ENCODE measurements around the gene TRIM9. TPM values are rescaled to one million over a fixed set of nuclear protein-coding genes. Genes with fewer than 3 reads are reported as not detected.

TRIM9 gene
- 2.3 TPM for total RNA-seq (ENCODE audit: unreplicated experiment)
- long read RNA-seq, result 0 reads

GRCh38 chr14:51094901-51095853 is at the start of gene TRIM9:
TSS of gene TRIM9 (minus strand) at chr14:51095105. CDS start at chr14:51094939, 166 bp downstream.
- DNase-seq (ENCODE audit: low spot score), result peak; percentile 95
- Mint-ChIP-seq H3K36me3 (ENCODE audit: low read depth, unreplicated experiment) (no peaks in the 10 kb centered on the region), H3K27me3 (ENCODE audit: unreplicated experiment) (peaks cover 18% of the 10 kb centered on the region), H3K4me3 (ENCODE audit: unreplicated experiment) (peak within 1 kb of the TSS; percentile 89), H3K27ac (ENCODE audit: unreplicated experiment) (peak within 1 kb of the TSS; percentile 48), H3K9me3 (ENCODE audit: unreplicated experiment) (no peaks in the 10 kb centered on the region), H3K4me1 (ENCODE audit: unreplicated experiment) (peaks cover 11% of the 10 kb centered on the region)
- no peak for TF ChIP-seq CTCF (IDR thresholded peaks at IDR 0.05; ENCODE audit: unreplicated experiment)

- no peak for DNase-seq (ENCODE audit: low spot score)
- Mint-ChIP-seq H3K36me3 (ENCODE audit: low read depth, unreplicated experiment) (no peaks in the 10 kb centered on the region), H3K27me3 (ENCODE audit: unreplicated experiment) (no peaks in the 10 kb centered on the region), H3K9me3 (ENCODE audit: unreplicated experiment) (no peaks in the 10 kb centered on the region), H3K4me3 (ENCODE audit: unreplicated experiment) (no peak overlapping the region), H3K4me1 (ENCODE audit: unreplicated experiment) (no peaks in the 10 kb centered on the region), H3K27ac (ENCODE audit: unreplicated experiment) (no peak overlapping the region)
- TF ChIP-seq CTCF (IDR thresholded peaks at IDR 0.05; ENCODE audit: unreplicated experiment), result no peak
These were observed 46.0 kb upstream of the TRIM9 start for GRCh38 chr14:51140856-51141255.

- Mint-ChIP-seq H3K27me3 (ENCODE audit: unreplicated experiment) (no peaks in the 10 kb centered on the region), H3K27ac (ENCODE audit: unreplicated experiment) (no peak overlapping the region), H3K4me3 (ENCODE audit: unreplicated experiment) (no peak overlapping the region), H3K9me3 (ENCODE audit: unreplicated experiment) (no peaks in the 10 kb centered on the region), H3K36me3 (ENCODE audit: low read depth, unreplicated experiment) (no peaks in the 10 kb centered on the region), H3K4me1 (ENCODE audit: unreplicated experiment) (no peaks in the 10 kb centered on the region)
- DNase-seq (ENCODE audit: low spot score), result no peak
- no peak for TF ChIP-seq CTCF (IDR thresholded peaks at IDR 0.05; ENCODE audit: unreplicated experiment)
These were observed 45.4 kb upstream of the TRIM9 start for GRCh38 chr14:51140338-51140737.

GRCh38 chr14:51139121-51139681 is 44.3 kb upstream of the TRIM9 start:
- no peaks in the 10 kb centered on the region for H3K9me3 Mint-ChIP-seq (ENCODE audit: unreplicated experiment)
- TF ChIP-seq CTCF (IDR thresholded peaks at IDR 0.05; ENCODE audit: unreplicated experiment), result no peak
- no peaks in the 10 kb centered on the region for H3K36me3 Mint-ChIP-seq (ENCODE audit: low read depth, unreplicated experiment)
- no peaks in the 10 kb centered on the region for H3K4me1 Mint-ChIP-seq (ENCODE audit: unreplicated experiment)
- H3K27me3 Mint-ChIP-seq (ENCODE audit: unreplicated experiment), result no peaks in the 10 kb centered on the region
- H3K27ac Mint-ChIP-seq (ENCODE audit: unreplicated experiment), result no peak overlapping the region
- no peak overlapping the region for H3K4me3 Mint-ChIP-seq (ENCODE audit: unreplicated experiment)
- no peak for DNase-seq (ENCODE audit: low spot score)
